GM19395 (cell line): ENCODE results near the gene TENT5C.

ENCODE experiments used
- ATAC-seq: cut with Tn5 transposase; IDR thresholded peaks from one replicate; pipeline ENCODE4 v1.9.1; 2021; ENCODE audit warnings: mild to moderate bottlenecking, moderate library complexity; ENCODE audit not compliant: unreplicated experiment

Gene TENT5C

DNA sequence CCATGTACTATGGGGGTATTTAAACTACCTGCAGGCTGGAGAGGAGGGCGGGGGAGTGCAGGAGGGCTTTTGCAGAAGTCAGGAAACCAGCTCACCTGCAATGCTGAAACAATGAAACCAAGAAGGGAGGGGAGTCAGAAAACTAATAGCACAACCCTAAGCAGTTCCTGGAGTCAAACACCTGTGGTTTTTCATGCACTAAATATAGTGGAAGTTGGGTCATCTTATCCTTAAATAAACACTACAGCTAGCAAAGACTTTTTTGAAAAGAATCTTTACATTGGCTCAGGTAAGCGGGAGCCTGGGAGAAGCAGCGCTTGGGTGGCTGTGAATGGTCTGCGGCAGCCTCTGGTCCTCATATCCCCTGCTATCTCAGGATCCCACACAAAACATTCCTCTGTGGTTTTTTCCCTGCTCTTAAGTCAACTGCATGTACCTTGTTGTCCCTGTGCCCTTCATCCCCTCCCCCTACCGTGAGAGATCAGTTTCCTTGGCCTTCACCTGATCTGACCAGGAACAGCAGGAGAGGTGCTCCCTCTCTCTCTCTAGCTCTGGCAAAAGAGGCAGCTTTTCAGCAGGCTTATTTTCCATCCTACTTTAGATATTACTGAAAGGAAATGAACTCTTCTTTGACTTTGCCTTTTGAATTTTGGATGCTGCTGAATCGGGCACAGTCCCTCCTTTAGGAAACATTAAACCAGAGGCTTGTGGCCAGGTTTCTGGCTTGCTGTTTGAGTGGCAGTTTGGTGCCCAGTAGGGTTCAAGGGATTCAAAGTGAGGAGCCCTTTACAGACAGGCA lies 26.6 kb downstream of the TENT5C start:
- no peak for ATAC-seq

DNA sequence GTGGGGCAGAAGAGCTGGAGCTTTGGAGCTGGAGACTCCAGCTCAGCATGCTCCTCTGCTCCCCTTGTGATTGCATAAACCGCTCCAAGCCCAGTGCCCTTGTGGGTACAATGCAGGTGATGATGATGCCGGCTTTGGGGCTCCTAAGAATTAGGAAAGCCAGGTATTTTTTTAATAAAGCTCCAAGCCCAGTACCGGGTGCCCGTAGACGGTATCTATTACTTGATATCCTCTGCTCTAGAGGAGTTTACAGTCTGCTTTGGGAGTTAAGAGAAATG lies 27.2 kb downstream of the TENT5C start:
- ATAC-seq, result no peak

DNA sequence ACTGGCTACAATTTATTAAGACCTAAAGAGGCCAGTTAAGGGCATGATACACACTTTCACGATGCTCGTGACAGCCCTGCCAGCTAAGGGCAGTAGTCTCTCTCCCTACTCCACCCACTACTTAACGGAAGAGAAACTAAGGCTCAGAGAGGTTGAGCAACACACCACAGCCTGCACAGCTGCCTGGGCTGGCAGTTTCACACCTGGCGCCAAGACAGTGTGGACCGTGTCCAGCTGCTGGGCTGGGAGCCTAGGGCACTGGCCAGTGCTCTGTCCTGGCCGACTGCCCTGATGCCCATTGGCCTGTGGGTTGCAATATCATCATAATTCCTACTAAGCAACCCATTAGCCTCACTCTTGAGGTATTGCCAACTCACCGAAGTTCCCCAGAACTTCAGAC lies 27.6 kb downstream of the TENT5C start:
- no peak for ATAC-seq

- ATAC-seq, result no peak
Observed at GRCh38 chr1:117633936-117634335, 28.1 kb downstream of the TENT5C start.

DNA sequence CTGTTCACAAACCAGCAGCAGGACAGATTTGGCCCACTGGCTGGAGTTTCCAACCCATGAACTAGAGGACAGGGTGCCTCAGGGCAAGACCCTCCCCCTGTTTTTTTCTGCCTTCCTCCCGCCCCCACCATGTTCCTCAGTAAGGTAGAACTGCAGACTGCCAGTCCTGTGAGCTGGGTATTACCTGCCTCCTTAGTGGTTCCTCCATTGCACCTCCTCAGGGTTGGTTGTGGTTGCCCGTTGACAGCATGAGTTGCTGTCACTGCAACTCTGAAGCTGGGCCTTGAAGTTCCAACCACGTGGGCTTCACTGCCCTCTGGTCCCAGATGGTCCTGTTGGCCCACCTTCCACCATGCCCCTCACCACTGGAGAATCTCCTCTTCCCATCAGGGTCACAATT lies 28.8 kb downstream of the TENT5C start:
- ATAC-seq, result no peak

DNA sequence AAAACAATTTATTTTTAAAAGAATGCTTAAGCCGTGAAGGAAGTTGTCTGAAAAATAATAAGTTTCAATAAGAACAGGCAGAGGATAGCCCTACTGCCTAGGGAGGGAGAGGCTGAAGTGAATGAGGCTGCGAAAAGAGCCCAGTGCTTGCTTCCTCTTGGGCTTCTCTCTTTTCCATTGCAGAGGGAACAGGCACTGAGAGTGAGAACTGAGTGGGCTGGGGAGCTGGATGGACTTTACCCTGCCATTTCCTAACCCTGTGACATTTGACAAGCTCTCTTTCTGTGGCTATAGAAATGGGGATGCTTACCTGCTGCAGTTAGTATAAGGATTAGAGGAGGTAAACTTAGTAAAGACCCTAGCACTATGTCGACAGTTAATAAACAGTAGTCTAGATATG lies 30.0 kb downstream of the TENT5C start:
- ATAC-seq, result no peak

GRCh38 chr1:117636637-117637425 lies 31.0 kb downstream of the TENT5C start:
- ATAC-seq, result no peak

DNA sequence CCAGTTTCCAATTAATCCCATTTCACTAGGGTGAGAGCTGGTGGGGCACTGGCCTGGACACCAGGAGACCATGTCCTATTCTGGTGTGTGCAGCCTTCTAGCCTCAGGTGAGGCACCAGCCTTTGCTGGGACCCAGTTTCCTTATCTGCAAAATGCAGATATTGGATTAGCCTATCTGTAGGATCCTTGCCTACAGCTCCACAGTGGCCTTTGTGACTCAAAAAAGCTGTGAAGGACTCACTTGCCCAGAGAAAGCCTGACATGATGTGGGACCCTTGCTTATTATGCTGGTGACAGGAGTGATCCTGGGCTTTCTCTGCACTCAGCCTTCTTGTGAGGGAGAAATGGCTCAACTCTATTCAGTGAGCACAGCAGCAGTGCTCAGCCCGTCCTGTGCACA lies 32.3 kb downstream of the TENT5C start:
- ATAC-seq, result no peak

DNA sequence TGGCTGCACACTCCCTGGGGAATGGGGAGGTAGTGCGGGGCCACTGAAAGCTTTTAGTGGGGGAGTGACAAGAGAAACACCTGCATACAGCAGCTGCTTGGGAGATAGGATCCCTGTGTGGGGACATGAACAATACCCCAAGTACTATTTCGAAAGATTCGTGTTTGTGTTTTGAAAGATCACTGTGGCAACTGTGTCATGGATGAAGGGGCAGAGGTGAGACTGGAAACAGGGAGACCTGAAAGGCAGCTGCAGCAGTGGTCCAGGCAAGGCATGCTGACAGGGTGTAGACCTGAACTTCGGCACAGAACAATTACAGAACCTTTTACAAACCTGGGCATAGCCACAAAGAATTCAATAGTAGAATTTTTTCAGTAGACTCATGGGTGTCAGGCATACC lies 32.9 kb downstream of the TENT5C start:
- ATAC-seq, result no peak

GRCh38 chr1:117639741-117640140 lies 33.9 kb downstream of the TENT5C start:
- no peak for ATAC-seq

GRCh38 chr1:117641536-117641935 lies 35.7 kb downstream of the TENT5C start:
- no peak for ATAC-seq

DNA sequence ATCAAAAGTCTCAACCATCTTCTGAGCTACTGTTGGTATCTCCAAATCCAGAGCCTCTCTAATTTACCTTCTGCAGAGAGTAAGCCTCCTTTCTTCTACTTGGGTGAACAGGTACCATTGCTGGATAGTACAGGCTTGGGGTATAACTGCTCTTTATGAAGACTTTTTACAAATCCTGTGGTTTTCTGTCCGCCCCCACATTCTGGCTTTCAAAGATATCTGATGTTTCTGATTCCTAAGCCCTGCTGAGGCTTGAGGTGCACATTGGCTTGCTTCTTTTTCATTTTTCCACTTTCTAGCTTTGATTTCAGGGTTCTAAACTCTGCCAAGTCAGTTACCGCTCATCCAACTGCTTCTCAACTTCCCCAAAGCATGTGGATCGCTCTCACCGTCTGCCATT lies 37.1 kb downstream of the TENT5C start:
- ATAC-seq, result peak; percentile 53

GRCh38 chr1:117643601-117644000 lies 37.8 kb downstream of the TENT5C start:
- ATAC-seq, result no peak

GRCh38 chr1:117644696-117645311 lies 39.0 kb downstream of the TENT5C start:
- peak; percentile 77 for ATAC-seq

DNA sequence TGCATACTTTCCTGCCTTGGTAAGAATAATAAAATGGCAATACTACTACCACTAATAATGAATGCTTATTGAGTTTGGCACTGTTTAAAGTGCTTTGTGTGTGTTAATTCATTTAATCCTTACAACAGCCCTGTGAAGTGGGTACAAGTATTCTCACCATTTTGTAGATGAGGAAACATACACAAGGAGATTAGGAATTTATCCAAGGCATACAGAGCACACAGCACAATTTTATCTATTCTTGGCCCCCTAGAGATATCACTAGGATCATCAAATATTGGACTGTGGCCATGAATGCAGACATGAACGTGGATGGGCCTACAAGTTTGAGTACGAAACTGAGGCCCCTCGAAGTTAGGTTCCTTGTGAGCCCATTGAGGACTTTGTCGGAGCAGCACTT lies 39.5 kb downstream of the TENT5C start:
- ATAC-seq, result no peak

DNA sequence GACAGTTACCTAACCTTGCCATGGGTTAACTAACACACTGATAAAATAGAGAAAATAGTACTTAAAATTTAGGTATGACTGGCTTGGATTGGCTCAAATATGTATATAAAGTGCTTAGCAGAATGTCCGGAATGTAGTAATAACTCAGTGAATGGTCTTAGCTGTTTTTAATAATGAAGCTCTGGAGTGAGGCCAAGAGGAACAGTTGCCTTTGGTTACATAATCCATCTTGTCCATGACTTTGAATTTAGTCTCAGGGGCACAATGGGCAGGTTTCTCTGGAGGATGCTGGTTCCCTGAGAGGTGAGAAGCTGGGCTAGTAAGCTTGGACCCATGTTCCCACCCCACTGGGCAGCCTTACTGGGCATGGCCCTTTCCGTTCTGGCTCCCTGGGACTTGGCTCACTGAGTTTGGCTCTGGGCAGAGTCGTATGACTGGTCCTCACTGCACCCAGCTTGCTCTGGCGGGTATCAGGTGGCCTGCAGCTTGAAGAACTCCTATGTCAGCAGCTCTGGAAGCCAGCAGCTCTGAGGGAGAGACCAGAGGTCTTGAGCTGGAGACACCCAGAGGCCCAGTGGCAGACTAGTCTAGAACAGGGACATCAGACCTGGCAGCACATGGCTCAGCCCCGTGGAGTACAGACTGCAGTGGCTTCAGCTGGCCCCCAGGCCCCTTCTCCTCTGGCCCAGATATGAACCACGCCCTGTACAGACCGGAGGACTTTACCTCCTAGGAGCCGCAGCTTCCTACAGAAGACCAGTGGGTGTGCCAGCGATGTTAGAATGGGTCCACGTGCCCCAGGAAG lies 40.4 kb downstream of the TENT5C start:
- no peak for ATAC-seq

GRCh38 chr1:117646956-117647355 lies 41.1 kb downstream of the TENT5C start:
- no peak for ATAC-seq

DNA sequence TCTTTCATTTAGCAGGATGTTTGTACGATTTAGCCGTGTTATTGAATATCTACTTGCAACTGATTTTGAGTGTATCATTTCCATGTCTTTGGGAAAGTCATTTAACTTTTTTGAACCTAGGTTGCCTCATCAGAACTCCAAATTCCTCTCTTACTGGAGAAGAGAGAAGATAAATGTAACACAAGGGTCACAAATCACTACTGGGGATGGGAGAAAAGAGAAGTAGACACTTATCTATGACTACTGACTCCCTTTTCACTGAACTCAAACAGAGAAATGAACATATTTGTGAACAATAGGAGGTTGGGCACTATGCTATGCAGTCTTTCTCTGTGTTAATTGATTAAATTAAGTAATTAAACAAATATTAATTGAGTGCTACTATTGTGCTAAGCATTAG lies 42.2 kb downstream of the TENT5C start:
- ATAC-seq, result no peak

GRCh38 chr1:117650840-117651568 lies 45.2 kb downstream of the TENT5C start:
- ATAC-seq, result no peak

DNA sequence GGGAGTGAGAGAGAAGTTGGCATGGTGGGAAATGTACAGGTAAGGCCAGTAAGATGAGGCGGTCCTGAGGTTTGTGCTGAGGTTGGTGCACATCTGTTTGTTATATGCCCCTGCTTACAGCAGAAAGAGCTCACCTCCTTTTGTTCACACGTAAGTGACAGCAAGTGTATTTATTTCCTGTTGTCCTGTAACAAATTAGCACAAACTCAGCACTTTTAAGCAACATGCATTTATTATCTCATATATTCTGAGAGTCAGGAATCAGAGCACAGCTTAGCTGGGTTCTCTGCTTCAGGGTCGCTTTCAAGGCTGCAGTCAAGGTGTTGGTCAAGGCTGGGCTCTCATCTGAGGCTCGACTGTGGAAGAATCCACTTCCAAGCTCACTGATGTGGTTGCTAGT lies 45.8 kb downstream of the TENT5C start:
- ATAC-seq, result no peak

GRCh38 chr1:117652421-117652820 lies 46.6 kb downstream of the TENT5C start:
- no peak for ATAC-seq
